GM19239 (cell line): Measurements from ENCODE around the gene CREBBP.

Experiments used
- DNase-seq: peaks from one replicate; pipeline ENCODE4 v3.0.0; 2011; ENCODE audit warnings: low spot score; ENCODE audit not compliant: insufficient read length
- FAIRE-seq: peaks from 2 replicates; lab custom pipeline; 2011; peaks lifted over from hg19 to GRCh38; lab: Jason Lieb, UNC

CREBBP gene

DNA sequence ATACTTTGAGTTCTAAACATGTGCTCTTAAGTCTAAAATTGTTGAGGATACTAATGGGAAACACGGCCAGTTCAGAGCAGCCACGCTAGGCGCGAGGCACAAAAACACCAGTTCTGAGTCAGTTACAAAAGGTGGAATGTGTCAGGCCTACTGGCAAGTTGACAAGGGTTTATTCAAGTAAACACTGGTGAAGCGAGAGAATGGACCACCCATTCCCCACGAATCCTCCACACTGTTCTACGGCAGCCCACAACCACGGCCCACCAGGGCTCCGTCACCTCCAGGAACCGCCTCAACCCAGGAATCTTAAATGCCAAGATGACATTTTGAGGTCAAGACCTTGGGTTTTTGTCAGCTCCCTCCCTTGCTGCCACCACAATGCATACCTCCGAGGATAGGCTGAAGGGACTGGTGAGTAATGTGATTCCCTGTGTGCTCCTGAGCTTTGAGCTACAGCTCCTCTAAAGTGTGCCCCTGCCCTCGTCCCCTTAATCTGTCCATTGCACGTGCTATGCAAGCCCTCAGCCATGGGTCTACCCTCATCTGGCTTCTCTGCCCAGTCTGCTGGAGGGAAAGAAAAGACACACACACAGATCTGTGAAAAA, 134.7 kb downstream of the CREBBP start:
- no peak for FAIRE-seq
- DNase-seq = no peak

DNA sequence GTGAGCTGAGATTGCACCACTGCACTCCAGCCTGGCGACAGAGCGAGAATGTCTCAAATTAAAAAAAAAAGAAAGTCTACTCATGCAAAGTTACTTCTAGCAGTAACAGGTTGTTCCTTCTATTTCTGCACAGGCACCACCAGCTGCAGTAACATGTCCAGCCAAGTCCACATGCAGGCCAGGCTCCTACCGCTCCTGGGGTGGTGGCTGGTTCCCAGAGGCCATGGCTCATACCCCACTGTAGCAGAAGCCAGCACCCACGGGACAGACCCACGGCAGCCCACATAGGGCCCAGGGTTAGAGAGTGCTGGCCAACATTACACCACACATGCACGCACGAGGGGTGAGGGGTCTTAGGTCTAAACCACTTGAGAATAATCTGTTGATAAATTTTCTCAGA, 136.5 kb downstream of the CREBBP start:
- FAIRE-seq (no peak), DNase-seq (no peak)

DNA sequence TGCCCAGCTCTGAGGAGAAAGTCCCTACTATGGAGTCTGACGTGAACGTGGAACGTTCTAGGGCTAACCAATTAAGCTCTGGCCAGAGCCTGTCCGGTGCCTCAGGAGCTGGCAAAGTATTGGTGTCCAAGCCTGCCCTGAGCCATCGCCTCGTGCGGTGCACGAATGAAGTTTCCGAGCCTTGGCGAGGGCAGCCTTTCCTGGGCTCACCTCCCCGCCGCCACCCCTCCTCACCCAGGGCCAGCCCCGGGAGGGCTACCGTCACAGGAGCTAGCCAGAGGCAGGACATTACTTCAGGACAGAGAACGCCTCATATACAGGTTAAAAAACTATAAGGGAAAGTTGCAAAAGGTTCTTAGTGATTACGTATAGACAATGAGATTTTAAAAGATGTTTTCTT, 139.6 kb downstream of the CREBBP start:
- no peak for FAIRE-seq

GRCh38 chr16:3740186-3740585, 140.3 kb downstream of the CREBBP start:
- DNase-seq = no peak
- no peak for FAIRE-seq

More for the DNA sequence above, 139.6 kb downstream of the CREBBP start:
- DNase-seq = no peak

GRCh38 chr16:3739636-3740035, 140.9 kb downstream of the CREBBP start:
- FAIRE-seq (no peak), DNase-seq (no peak)

- FAIRE-seq (no peak), DNase-seq (no peak)
Measured at GRCh38 chr16:3738541-3738940, 142.0 kb downstream of the CREBBP start.

DNA sequence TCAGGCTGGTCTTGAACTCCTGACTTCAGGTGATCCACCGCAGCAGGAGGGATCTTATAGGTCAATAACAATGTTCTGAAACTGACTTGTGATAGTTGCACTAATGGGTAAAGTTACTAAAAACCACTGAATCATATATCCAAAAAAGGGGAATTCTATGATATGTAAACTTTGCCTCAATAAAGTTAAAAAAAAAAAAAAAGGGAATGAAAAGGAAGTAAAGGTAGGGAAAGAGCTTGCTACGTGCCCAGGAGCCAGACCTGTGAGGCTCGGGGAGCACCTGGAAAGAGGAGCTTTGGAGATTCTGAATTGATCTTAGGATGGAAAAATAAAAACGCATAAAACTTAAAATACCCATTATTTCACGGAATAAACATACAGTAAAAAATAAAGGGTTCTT, 142.4 kb downstream of the CREBBP start:
- no peak for FAIRE-seq

GRCh38 chr16:3737181-3737580, 143.3 kb downstream of the CREBBP start:
- FAIRE-seq (no peak), DNase-seq (no peak)

More for the DNA sequence above, 142.4 kb downstream of the CREBBP start:
- DNase-seq = no peak

DNA sequence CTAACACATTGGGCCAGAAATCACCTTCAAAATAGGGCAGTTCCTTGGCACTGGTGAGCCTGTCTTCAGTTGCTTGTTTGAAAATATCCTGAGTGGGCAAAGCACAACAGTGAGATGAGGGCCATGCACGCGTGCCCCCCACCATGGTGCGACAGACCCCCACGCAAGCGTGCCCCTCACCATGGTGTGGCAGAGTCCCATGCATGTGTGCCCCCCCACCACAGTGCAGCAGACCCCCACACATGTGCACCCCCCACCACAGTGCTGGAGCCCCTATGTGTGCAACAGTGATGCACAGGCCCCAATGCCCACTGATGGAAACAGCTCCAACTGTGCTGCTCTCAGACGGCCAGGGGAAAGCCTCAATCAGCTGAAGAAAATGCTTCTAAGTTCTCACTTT, 144.4 kb downstream of the CREBBP start:
- DNase-seq (no peak), FAIRE-seq (no peak)

DNA sequence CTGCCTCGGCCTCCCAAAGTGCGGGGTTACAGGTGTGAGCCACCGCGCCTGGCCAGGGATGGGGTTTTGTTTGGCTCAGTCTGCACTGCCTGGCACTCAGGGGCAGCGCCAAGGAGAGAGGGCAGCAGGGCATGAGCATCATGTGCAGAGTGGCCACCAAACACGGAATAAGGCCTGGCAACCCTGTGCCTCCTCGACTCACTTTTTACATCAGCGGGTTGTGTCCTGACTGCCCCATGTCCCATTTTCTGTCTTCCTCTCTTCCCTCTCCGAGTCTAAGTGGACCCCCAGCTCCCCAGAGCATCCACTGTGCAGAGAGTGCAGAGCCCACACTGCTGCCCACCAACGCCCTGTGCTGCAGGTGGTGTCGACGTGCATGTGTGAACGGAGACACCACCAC, 145.0 kb downstream of the CREBBP start:
- DNase-seq (no peak), FAIRE-seq (no peak)

- FAIRE-seq (no peak), DNase-seq (no peak)
Measured at GRCh38 chr16:3734758-3735221, 145.7 kb downstream of the CREBBP start.

DNA sequence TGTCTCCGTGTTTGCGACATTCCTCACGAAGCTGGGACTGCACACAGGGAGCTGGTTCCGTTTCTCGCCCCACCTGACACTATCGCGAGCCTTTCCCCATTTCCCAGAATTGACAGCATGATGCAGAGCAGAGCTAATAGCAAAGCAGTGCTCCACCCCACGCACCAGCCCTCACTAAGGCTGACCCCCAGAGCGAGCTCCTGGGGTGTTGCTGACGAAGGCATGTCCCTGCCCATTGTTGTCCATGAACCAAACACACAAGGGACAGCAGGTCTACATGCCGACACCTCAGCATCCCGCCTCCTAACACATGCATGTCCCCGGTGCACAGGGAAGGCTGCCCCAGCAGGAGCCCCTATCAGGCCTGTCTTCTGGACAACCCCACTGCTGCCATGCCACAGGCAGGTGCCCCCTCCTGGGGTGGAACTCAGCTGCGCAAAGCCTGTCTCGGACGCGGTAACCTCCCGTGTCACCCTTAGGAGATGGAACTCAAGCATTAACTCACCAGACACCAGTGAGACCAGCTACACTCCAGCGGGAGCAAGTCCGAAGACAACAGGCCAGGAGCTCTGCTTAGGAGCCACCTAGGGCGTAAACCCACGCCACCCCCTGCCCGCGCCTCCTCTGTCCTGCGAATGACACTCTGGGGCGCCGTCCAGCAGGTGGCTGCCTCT, 146.3 kb downstream of the CREBBP start:
- DNase-seq = no peak
- no peak for FAIRE-seq

DNA sequence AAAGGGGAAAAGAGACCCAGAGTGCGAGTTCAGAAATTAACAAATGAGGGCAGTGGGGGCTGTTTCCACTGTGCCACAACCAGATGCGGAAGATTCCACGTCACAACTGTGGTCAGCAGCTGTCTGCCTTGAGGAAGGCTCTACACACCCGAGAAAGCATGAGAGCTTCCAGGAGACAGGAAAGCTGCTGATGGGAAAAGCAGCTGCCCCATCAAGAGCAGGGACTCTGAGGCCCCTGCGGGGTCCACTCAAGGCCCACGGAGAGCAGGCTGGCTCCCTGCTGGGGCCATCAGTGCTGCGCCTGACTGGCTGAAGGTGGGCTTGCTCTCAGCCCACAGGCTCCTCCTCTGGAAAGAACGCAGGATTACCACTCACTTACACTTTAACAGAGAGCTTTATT, 148.3 kb downstream of the CREBBP start:
- no peak for DNase-seq
- FAIRE-seq = no peak

GRCh38 chr16:3731126-3731935, 149.2 kb downstream of the CREBBP start:
- FAIRE-seq (no peak), DNase-seq (no peak)

DNA sequence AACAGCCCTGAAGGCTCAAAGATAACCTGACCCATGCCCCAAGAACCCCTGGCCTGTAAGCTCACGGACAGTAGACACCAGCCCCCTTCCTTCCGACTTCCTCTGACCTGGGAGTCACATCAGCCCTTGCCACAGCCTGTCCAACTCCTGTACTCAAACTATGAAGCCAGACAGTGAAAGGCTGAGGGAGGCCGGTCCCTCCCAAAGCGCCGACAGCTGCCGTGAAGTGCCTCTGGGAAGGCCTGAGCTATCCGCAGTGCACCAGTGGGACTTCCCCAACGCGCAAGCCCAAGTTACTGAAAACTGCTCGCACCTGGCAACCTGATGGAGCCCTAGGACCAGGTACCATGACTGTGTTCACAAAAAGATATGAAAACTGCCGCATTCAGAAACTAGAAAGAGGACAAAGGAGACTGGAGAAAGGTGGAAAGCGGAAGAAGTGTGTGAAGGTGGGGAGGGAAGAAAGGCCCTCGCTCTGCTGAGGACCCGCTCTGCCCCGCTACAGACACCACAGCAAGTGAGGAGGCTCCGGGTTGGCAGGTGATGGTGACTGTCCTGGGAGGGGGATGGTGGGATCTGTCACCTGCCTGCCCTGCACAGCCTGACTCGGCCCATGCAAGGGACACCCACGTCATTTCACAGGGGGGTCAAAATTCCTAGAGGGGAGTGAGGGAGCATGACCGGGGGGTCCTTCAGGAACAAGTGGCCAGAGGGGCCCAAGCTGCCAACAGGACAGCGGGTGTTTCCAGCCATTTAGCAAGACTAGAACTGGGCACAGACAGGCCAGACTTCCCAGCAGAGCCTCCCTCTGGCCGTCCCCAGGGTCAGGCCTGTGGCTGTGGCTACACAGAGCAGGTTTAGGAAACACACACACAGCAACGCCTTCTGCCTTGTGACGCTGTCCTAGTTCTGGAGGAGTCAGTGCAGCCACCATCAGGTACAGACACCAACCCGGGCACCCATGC, 150.1 kb downstream of the CREBBP start:
- DNase-seq (no peak), FAIRE-seq (no peak)

DNA sequence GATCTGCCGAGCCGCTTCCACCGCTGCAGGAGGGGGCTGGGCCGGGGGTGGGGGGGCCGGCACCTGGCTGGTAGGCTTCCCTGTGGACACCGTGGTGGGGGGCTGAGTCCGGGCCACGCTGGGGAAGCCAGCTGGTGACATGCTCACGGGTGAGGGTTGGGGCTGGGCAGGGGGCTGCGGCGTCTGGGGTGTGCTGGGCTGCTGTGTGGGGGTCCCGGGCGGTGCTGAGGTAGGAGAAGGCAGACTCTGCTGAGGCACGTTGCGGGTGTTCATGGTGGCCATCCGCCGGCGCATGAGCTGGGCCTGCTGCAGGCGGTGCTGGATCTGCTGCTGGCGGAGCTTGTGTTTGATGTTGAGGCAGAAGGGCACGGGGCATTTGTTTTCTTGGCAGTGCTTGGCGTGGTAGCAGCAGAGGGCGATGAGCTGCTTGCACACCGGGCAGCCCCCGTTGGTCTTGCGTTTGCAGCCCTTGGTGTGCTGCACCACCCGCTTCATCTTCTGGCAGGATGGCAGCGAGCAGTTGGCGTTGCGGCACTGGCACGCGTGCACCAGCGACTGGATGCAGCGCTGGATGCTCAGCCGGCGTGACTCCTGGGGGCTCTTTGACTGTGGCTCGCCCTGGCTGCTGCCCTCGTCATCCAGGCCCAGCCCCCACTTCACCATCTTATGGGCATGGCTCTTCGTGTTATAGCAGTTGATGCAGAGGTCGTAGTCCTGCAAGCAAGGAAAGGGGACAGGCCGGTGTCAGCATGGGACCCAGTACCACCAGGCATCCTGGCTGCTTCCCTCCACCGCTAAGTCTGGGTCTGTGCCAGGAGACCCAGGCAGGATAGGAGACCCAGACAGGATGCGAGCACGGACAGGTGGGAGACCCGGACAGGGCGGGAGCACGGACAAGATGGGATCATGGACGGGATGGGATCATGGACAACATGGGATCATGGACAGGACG, 151.1 kb downstream of the CREBBP start:
- FAIRE-seq (no peak), DNase-seq (no peak)

DNA sequence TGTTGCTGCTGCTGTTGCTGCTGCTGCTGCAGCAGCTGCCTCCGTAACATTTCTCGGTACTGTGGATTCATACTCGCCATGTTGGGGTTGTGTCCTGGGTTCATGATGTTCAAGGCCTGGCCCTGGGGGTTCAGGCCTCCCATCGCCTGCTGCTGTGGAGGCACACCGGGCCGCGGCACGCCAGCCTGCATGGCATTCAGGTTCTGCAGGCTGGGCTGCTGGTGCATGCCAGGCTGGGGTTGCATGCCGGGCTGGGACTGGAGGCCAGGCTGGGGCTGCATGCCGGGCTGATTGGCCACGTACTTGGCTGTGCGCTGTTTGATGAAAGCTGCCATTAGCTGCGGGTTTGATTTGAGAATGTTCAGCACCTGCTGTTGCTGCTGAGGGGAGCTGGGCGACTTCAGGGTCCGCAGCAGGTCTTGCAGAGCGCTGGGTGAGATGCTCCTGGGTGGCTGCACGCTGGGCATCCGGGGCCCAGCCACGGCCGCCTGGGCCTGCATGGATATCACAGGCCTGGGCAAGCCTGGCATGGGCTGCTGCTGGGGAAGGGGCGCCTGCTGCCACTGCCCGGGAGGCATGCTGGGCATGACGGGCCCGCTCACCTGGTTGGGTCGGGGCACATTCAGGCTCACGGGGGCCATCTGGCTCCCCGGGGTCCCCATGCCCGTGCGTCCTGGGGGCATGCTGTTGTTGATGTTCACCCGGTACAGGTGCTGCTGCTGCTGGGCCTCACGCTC, 151.9 kb downstream of the CREBBP start:
- FAIRE-seq (no peak), DNase-seq (no peak)

- no peak for DNase-seq
- no peak for FAIRE-seq
Measured at GRCh38 chr16:3727806-3728381, 152.6 kb downstream of the CREBBP start.
